Measurements from ENCODE around the gene CLIP1. TPM values are rescaled to one million over a fixed set of nuclear protein-coding genes. Genes with fewer than 3 reads are reported as not detected.
"Not testable (repeated sequence)": the region's sequence is repeated elsewhere in the genome, so short reads cannot be mapped to it uniquely, and the experiment has no call there.

Gene CLIP1
- total RNA-seq, 2 experiments from 2014 or later = 52.0 to 54.9 TPM

GRCh38 chr12:122467983-122468382, 45.5 kb upstream of the CLIP1 start:
- no peak for TF ChIP-seq CTCF (IDR thresholded peaks at IDR 0.05)
- Histone ChIP-seq H3K4me3 (ENCODE audit: low read length) (no peak overlapping the region), H3K9me3 (ENCODE audit: control insufficient read depth in 1 of 2, insufficient read depth in 1 of 2, low read length in 2 of 2) (no peaks in the 10 kb centered on the region), H3K36me3 (ENCODE audit: insufficient read depth, low read length) (peaks cover 6% of the 10 kb centered on the region), H3K27ac (ENCODE audit: low read depth in 1 of 2, low read length in 2 of 2) (no peak overlapping the region), H3K4me1 (ENCODE audit: insufficient read depth, low read length) (no peaks in the 10 kb centered on the region), H3K27me3 (ENCODE audit: control insufficient read depth in 1 of 2, insufficient read depth in 2 of 2, low read length in 2 of 2) (no peaks in the 10 kb centered on the region)
- Mint-ChIP-seq H3K4me3 (no peak overlapping the region), H3K27me3 (no peaks in the 10 kb centered on the region), H3K36me3 (ENCODE audit: low read depth) (peaks cover 6% of the 10 kb centered on the region), H3K27ac (no peak overlapping the region), H3K4me1 (ENCODE audit: low read depth) (peaks cover 9% of the 10 kb centered on the region), H3K9me3 (no peaks in the 10 kb centered on the region)
- CTCF ChIA-PET = interaction anchor here (0.6 kb wide), 1 partner anchor 166 kb away, joined by 3 read pairs; no protein-coding TSS in a partner anchor
- POLR2A ChIA-PET = no interaction called here
- DNase-seq (no peak), ATAC-seq (ENCODE audit: poor library complexity) (no peak)
- intact Hi-C loops (cut with DNase I, micrococcal nuclease) = loop anchor here in 1 of 2 experiments (5.0 kb wide), 1 partner anchor 46 kb away; the partner anchor contains the start of gene CLIP1

GRCh38 chr12:122464317-122465042, 42.0 kb upstream of the CLIP1 start:
- ATAC-seq (ENCODE audit: poor library complexity); H3K27me3 Mint-ChIP-seq; H3K27ac ChIP-seq (ENCODE audit: low read depth in 1 of 2, low read length in 2 of 2); POLR2A ChIA-PET; H3K27me3 ChIP-seq (ENCODE audit: control insufficient read depth in 1 of 2, insufficient read depth in 2 of 2, low read length in 2 of 2); H3K27ac Mint-ChIP-seq; H3K4me1 ChIP-seq (ENCODE audit: insufficient read depth, low read length); CTCF ChIA-PET; H3K4me3 Mint-ChIP-seq; H3K9me3 Mint-ChIP-seq; H3K4me1 Mint-ChIP-seq (ENCODE audit: low read depth); H3K36me3 Mint-ChIP-seq (ENCODE audit: low read depth); H3K9me3 ChIP-seq (ENCODE audit: control insufficient read depth in 1 of 2, insufficient read depth in 1 of 2, low read length in 2 of 2); H3K4me3 ChIP-seq (ENCODE audit: low read length); H3K36me3 ChIP-seq (ENCODE audit: insufficient read depth, low read length): not testable (repeated sequence)
- DNase-seq = peak in 2 of 14 experiments; percentile 38 to 44
- intact Hi-C loops (cut with DNase I, micrococcal nuclease) = loop anchor here in 1 of 2 experiments (5.0 kb wide), 1 partner anchor 42 kb away; the partner anchor contains the start of gene CLIP1

GRCh38 chr12:122460641-122461040, 38.2 kb upstream of the CLIP1 start:
- POLR2A ChIA-PET = no interaction called here
- Histone ChIP-seq H3K36me3 (ENCODE audit: insufficient read depth, low read length) (no peaks in the 10 kb centered on the region), H3K4me1 (ENCODE audit: insufficient read depth, low read length) (peaks cover 8% of the 10 kb centered on the region), H3K4me3 (ENCODE audit: low read length) (no peak overlapping the region), H3K9me3 (ENCODE audit: control insufficient read depth in 1 of 2, insufficient read depth in 1 of 2, low read length in 2 of 2) (no peaks in the 10 kb centered on the region), H3K27me3 (ENCODE audit: control insufficient read depth in 1 of 2, insufficient read depth in 2 of 2, low read length in 2 of 2) (no peaks in the 10 kb centered on the region), H3K27ac (ENCODE audit: low read depth in 1 of 2, low read length in 2 of 2) (no peak overlapping the region)
- H3K27ac Mint-ChIP-seq = no peak overlapping the region
- H3K27me3 Mint-ChIP-seq = no peaks in the 10 kb centered on the region
- H3K9me3 Mint-ChIP-seq = no peaks in the 10 kb centered on the region
- ATAC-seq (ENCODE audit: poor library complexity) (no peak), DNase-seq (no peak)
- no peak overlapping the region for H3K4me3 Mint-ChIP-seq
- TF ChIP-seq CTCF (IDR thresholded peaks at IDR 0.05) = no peak
- intact Hi-C loops (cut with DNase I, micrococcal nuclease) = no loop called here
- no peaks in the 10 kb centered on the region for H3K36me3 Mint-ChIP-seq (ENCODE audit: low read depth)
- CTCF ChIA-PET = no interaction called here
- H3K4me1 Mint-ChIP-seq (ENCODE audit: low read depth) = peaks cover 5% of the 10 kb centered on the region

GRCh38 chr12:122460061-122460460, 37.6 kb upstream of the CLIP1 start:
- Mint-ChIP-seq H3K4me1 (ENCODE audit: low read depth) (peaks cover 5% of the 10 kb centered on the region), H3K4me3 (no peak overlapping the region), H3K27ac (no peak overlapping the region), H3K36me3 (ENCODE audit: low read depth) (no peaks in the 10 kb centered on the region), H3K9me3 (no peaks in the 10 kb centered on the region), H3K27me3 (no peaks in the 10 kb centered on the region)
- Histone ChIP-seq H3K9me3 (ENCODE audit: control insufficient read depth in 1 of 2, insufficient read depth in 1 of 2, low read length in 2 of 2) (no peaks in the 10 kb centered on the region), H3K27ac (ENCODE audit: low read depth in 1 of 2, low read length in 2 of 2) (no peak overlapping the region), H3K27me3 (ENCODE audit: control insufficient read depth in 1 of 2, insufficient read depth in 2 of 2, low read length in 2 of 2) (no peaks in the 10 kb centered on the region), H3K36me3 (ENCODE audit: insufficient read depth, low read length) (no peaks in the 10 kb centered on the region), H3K4me3 (ENCODE audit: low read length) (no peak overlapping the region), H3K4me1 (ENCODE audit: insufficient read depth, low read length) (peaks cover 8% of the 10 kb centered on the region)
- POLR2A ChIA-PET = no interaction called here
- DNase-seq = no peak
- ATAC-seq (ENCODE audit: poor library complexity) = no peak
- intact Hi-C loops (cut with DNase I, micrococcal nuclease) = no loop called here
- CTCF ChIA-PET = no interaction called here
- no peak for TF ChIP-seq CTCF (IDR thresholded peaks at IDR 0.05)

Data from CD4-positive, alpha-beta T cell (primary cell).